Endothelial cell of umbilical vein (primary cell): Measurements from ENCODE around the gene AGMO. TPM values are rescaled to one million over a fixed set of nuclear protein-coding genes. Genes with fewer than 3 reads are reported as not detected.

Experiments used
- BruUV-seq: library from RNA; stranded (reverse); fragments of 400-500 nt; replicated peaks from 2 replicates; lab custom pipeline; 2021; lab: Mats Ljungman, UMichigan
- CTCF ChIA-PET: fragments of 300-600, 350-600 bp; sonication (Branson Sonifier 250); formaldehyde crosslinking; loops from one replicate; lab custom pipeline; 2021; ENCODE audit warnings: antibody characterized with exemption, inconsistent platforms; lab: Charles Lee
- POLR2A ChIA-PET: fragments of 300-600, 350-600 bp; sonication (Branson Sonifier 250); formaldehyde crosslinking; loops from one replicate; lab custom pipeline; 2021; ENCODE audit warnings: antibody characterized with exemption, inconsistent platforms; lab: Charles Lee
- DNase-seq: peaks from one replicate; pipeline ENCODE4 v3.0.0-alpha.2; 2011; ENCODE audit warnings: low read depth, low spot score
- FAIRE-seq: peaks from 2 replicates; lab custom pipeline; 2011; peaks lifted over from hg19 to GRCh38; lab: Jason Lieb, UNC
- H2AFZ ChIP-seq: 2 replicates; pipeline ENCODE4 v1.6.0; 2012; ENCODE audit warnings: low read depth, low read length, control low read depth, inconsistent platforms
- H3K27ac ChIP-seq: 2 replicates; pipeline ENCODE4 v1.5.1; 2011; ENCODE audit warnings: low read depth, mild to moderate bottlenecking, control low read depth, low read length, moderate library complexity; ENCODE audit not compliant: insufficient read depth
- H3K27me3 ChIP-seq, 2 experiments: 2 replicates each; pipeline versions ENCODE4 v1.6.0 to v1.6.1; 2011; ENCODE audit warnings: low read length in 2 of 2, mixed read lengths in 1 of 2; ENCODE audit not compliant: control insufficient read depth in 2 of 2, insufficient read depth in 2 of 2
- H3K36me3 ChIP-seq, 2 experiments: 2 replicates in 1 of 2; 3 replicates in 1 of 2; pipeline ENCODE4 v1.5.1; 2011; ENCODE audit warnings: low read length in 2 of 2, mild to moderate bottlenecking in 1 of 2, moderate library complexity in 1 of 2; ENCODE audit not compliant: control insufficient read depth in 2 of 2, insufficient read depth in 2 of 2; ENCODE audit errors: extremely low read depth in 1 of 2
- H3K4me1 ChIP-seq: 3 replicates; pipeline ENCODE4 v1.5.1; 2011; ENCODE audit warnings: mild to moderate bottlenecking, low read length; ENCODE audit not compliant: control insufficient read depth, insufficient read depth; ENCODE audit errors: extremely low read depth
- H3K4me2 ChIP-seq: 2 replicates; pipeline ENCODE4 v1.6.1; 2011; ENCODE audit warnings: low read length, control low read depth, mixed read lengths; ENCODE audit not compliant: insufficient read depth
- H3K4me3 ChIP-seq, 3 experiments: fragments of 200-600 bp in 1 of 3; sonication (generic), shearing (Covaris generic) in 1 of 3; replicated peaks in 1 of 3; 2 replicates each; pipeline ENCODE4 v1.5.1; 2011 to 2016; ENCODE audit warnings: control low read depth in 3 of 3, low read length in 3 of 3, mild to moderate bottlenecking in 2 of 3, inconsistent platforms in 1 of 3, low read depth in 1 of 3, moderate library complexity in 1 of 3; ENCODE audit not compliant: insufficient read depth in 1 of 3
- H3K79me2 ChIP-seq: 2 replicates; pipeline ENCODE4 v1.6.0; 2012; ENCODE audit warnings: low read length, inconsistent platforms; ENCODE audit not compliant: control insufficient read depth, insufficient read depth
- H3K9ac ChIP-seq: replicated peaks from 2 replicates; pipeline ENCODE3; 2011; ENCODE audit warnings: low read length, control low read depth; ENCODE audit not compliant: insufficient read depth; ENCODE audit errors: extremely low read depth
- H3K9me1 ChIP-seq: replicated peaks from 3 replicates; pipeline ENCODE4 v1.6.0; 2011; ENCODE audit warnings: mild to moderate bottlenecking, low read length; ENCODE audit not compliant: control insufficient read depth, insufficient read depth; ENCODE audit errors: extremely low read depth
- H3K9me3 ChIP-seq: replicated peaks from 2 replicates; pipeline ENCODE4 v1.5.1; 2012; ENCODE audit warnings: low read length, inconsistent platforms; ENCODE audit not compliant: control insufficient read depth, insufficient read depth
- H4K20me1 ChIP-seq: replicated peaks from 2 replicates; pipeline ENCODE3; 2011; ENCODE audit warnings: mild to moderate bottlenecking, low read length; ENCODE audit not compliant: control insufficient read depth, insufficient read depth; ENCODE audit errors: extremely low read depth
- CTCF ChIP-seq, 2 donors: IDR thresholded peaks; 1 replicate in 1 of 2; 2 replicates in 1 of 2; pipeline ENCODE4 v1.5.1; 2011; ENCODE audit warnings: low read length in 2 of 2, mild to moderate bottlenecking in 2 of 2, moderate library complexity in 2 of 2, control low read depth in 1 of 2, inconsistent platforms in 1 of 2, low read depth in 1 of 2; ENCODE audit not compliant: insufficient read depth in 1 of 2; ENCODE audit errors: extremely low read depth in 1 of 2
- EZH2 ChIP-seq: IDR thresholded peaks from 2 replicates; pipeline ENCODE4 v1.6.1; 2012; ENCODE audit warnings: borderline replicate concordance, low read depth, mild to moderate bottlenecking, moderate library complexity, low read length, inconsistent platforms; ENCODE audit not compliant: severe bottlenecking
- FOS ChIP-seq: IDR thresholded peaks from 2 replicates; pipeline ENCODE4 v1.6.1; 2011; ENCODE audit warnings: mild to moderate bottlenecking, low read length, moderate library complexity, borderline replicate concordance; ENCODE audit not compliant: insufficient read depth
- GATA2 ChIP-seq: IDR thresholded peaks from 2 replicates; pipeline ENCODE4 v1.7.0; 2011; ENCODE audit warnings: low read depth, mild to moderate bottlenecking, moderate library complexity, mixed read lengths, low read length; ENCODE audit not compliant: insufficient read length, insufficient read depth
- JUN ChIP-seq: IDR thresholded peaks from 2 replicates; pipeline ENCODE4 v1.6.1; 2011; ENCODE audit warnings: borderline replicate concordance, low read depth; ENCODE audit not compliant: insufficient read length, insufficient read depth
- MAX ChIP-seq: IDR thresholded peaks from 2 replicates; pipeline ENCODE4 v1.6.1; 2011; ENCODE audit not compliant: insufficient read depth, insufficient read length
- MYC ChIP-seq: IDR thresholded peaks from one replicate; pipeline ENCODE4 v1.6.1; 2011; ENCODE audit warnings: mild to moderate bottlenecking, low read depth, low read length
- POLR2A ChIP-seq: IDR thresholded peaks from 2 replicates; pipeline ENCODE4 v1.6.1; 2012; ENCODE audit warnings: low read depth, mild to moderate bottlenecking, control low read depth, low read length
- POLR2AphosphoS5 ChIP-seq: IDR thresholded peaks from 2 replicates; pipeline ENCODE4 v1.6.1; 2012; ENCODE audit warnings: low read depth, mild to moderate bottlenecking, control low read depth, low read length, moderate library complexity; ENCODE audit not compliant: insufficient read depth
- dilution Hi-C: fragments of 300-500 bp; cut with MboI; formaldehyde crosslinking; loops from one replicate; pipeline ENCODE4 v1.15.0; 2019; ENCODE audit warnings: low sequenced_read_pairs; ENCODE audit not compliant: extremely low pct_ligation_motif_present
- intact Hi-C: fragments of 100-400 bp; cut with micrococcal nuclease; formaldehyde crosslinking; loops from one replicate; pipeline ENCODE4 v1.10.0; 2022
- polyA plus RNA-seq, 4 experiments: library from polyadenylated mRNA; depleted of rRNA in 3 of 4; stranded (reverse) in 3 of 4; unstranded in 1 of 4; fragments of >200 nt; gene quantifications; 2 replicates each; pipeline versions ENCODE4 v1.2.1 to v1.2.3, GENCODE V29; 2011 to 2012; ENCODE audit warnings: missing spikeins in 1 of 4
- total RNA-seq: library from RNA; stranded (reverse); gene quantifications from 2 replicates; pipeline ENCODE4 v1.2.3, GENCODE V29; 2021

AGMO gene
- total and polyA plus RNA-seq, 2 donors (not counting 3 experiments of a cell fraction or from before 2014, with no cell fraction given): 0.23 to 0.40 TPM

DNA sequence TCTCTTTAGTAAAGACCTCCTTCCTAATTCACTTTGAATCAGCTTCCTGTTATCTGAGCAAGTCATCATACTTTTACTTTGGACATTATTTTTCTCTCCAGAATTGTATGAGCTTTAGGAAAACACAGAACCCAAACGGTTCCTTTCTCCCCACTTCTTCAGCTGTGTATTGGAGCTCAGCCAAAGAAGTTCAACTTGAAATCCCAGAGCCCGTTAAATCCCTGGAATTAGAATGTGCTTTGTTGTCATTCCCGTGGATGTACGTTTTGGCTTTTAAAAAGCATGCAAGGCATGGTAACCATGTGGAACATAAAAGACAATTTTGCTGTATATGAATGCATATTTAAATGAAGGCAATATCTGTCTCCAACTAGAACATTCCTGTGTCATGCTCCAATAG is 46.6 kb downstream of the AGMO start:
- no peak overlapping the region for H3K27ac ChIP-seq
- dilution Hi-C loops: no loop called here
- no peaks in the 10 kb centered on the region for H4K20me1 ChIP-seq
- H2AFZ ChIP-seq: peak overlapping the region; percentile 68
- peak overlapping the region; percentile 30 for H3K4me2 ChIP-seq
- POLR2A ChIA-PET: no interaction called here
- H3K79me2 ChIP-seq: no peaks in the 10 kb centered on the region
- H3K9me3 ChIP-seq: no peaks in the 10 kb centered on the region
- H3K9me1 ChIP-seq: no peaks in the 10 kb centered on the region
- no peaks in the 10 kb centered on the region for H3K27me3 ChIP-seq
- peak; percentile 12 for FAIRE-seq
- peak; percentile 64 for DNase-seq
- no TSS peak for BruUV-seq
- peaks cover 9% of the 10 kb centered on the region for H3K4me1 ChIP-seq
- H3K36me3 ChIP-seq: no peaks in the 10 kb centered on the region
- H3K4me3 ChIP-seq: no peak overlapping the region
- CTCF ChIA-PET: interaction anchor here (0.6 to 1.2 kb wide), 4 partner anchors 12 to 470 kb away, joined by 3 to 4 read pairs (median 3); no protein-coding TSS in a partner anchor
- no peak overlapping the region for H3K9ac ChIP-seq
- intact Hi-C loops: no loop called here
- TF ChIP-seq POLR2A: no peak
- no peak for TF ChIP-seq FOS
- TF ChIP-seq CTCF (IDR thresholded peaks at IDR 0.05; ENCODE audit: extremely low read depth in 1 of 2, insufficient read depth in 1 of 2, low read depth in 1 of 2, low read length in 2 of 2): no peak
- no peak for TF ChIP-seq POLR2AphosphoS5
- TF ChIP-seq MYC: no peak
- no peak for TF ChIP-seq JUN
- TF ChIP-seq GATA2: no peak
- TF ChIP-seq MAX: no peak
- no peak for TF ChIP-seq EZH2
